ENCODE data around the gene ORAI1. TPM values are rescaled to one million over a fixed set of nuclear protein-coding genes. Genes with fewer than 3 reads are reported as not detected.
"Not testable (repeated sequence)": the region's sequence is repeated elsewhere in the genome, so short reads cannot be mapped to it uniquely, and the experiment has no call there.

Gene ORAI1
- polyA plus RNA-seq, 1 of the 3 experiments (the other 2 are of a cell fraction) = 16.6 TPM

DNA sequence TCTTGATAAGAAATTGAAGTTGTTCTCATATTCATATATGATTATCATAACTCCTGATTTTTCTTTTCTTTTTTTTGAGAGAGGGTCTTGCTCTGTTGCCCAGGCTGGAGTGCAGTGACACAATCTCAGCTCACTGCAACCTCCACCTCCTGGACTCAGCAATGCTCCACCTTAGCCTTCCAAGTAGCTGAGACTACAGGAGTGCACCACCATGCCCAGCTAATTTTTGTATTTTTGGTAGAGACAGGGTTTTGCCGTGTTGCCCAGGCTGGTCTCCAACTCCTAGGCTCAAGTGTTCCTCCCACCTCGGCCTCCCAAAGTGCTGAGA lies 43.0 kb upstream of the ORAI1 start:
- H3K4me2 ChIP-seq; DNase-seq; H3K9me2 ChIP-seq; H3K27me3 ChIP-seq (ENCODE audit: insufficient read depth); H3K9ac ChIP-seq; POLR2A ChIA-PET; H3K9me3 ChIP-seq; H3K27ac ChIP-seq (ENCODE audit: low read depth in 2 of 2, low read length in 1 of 2); H3K4me3 ChIP-seq (ENCODE audit: low read depth in 2 of 2, low read length in 1 of 2); H3K36me3 ChIP-seq (replicated peaks in 1 of 2; ENCODE audit: control insufficient read depth in 1 of 2, insufficient read depth in 2 of 2, low read length in 1 of 2); H4K20me1 ChIP-seq (ENCODE audit: insufficient read depth): not testable (repeated sequence)
- H2AFZ ChIP-seq (ENCODE audit: low read depth) = peak overlapping the region; percentile 37; the same call in 1 of the 2 replicates
- peaks cover 10 to 21% of the 10 kb centered on the region in 2 experiments; a peak in 3 of 4 replicates for H3K4me1 ChIP-seq (ENCODE audit: control insufficient read depth in 1 of 2, insufficient read depth in 2 of 2, low read depth in 1 of 2, low read length in 1 of 2)
- 94% methylated on average over 2 of the region's 2 CpGs for WGBS (ENCODE audit: low lambda C conversion rate)
- CTCF ChIA-PET = interaction anchor here (0.9 to 4.6 kb wide), 7 partner anchors 15 to 86 kb away, joined by 3 to 29 read pairs (median 5); partner anchors contain the start of genes MORN3 and ORAI1
- H3F3A ChIP-seq (replicated peaks; ENCODE audit: insufficient read depth) = peaks cover 30% of the 10 kb centered on the region
- H3K79me2 ChIP-seq (ENCODE audit: insufficient read depth) = peaks cover 13% of the 10 kb centered on the region

DNA sequence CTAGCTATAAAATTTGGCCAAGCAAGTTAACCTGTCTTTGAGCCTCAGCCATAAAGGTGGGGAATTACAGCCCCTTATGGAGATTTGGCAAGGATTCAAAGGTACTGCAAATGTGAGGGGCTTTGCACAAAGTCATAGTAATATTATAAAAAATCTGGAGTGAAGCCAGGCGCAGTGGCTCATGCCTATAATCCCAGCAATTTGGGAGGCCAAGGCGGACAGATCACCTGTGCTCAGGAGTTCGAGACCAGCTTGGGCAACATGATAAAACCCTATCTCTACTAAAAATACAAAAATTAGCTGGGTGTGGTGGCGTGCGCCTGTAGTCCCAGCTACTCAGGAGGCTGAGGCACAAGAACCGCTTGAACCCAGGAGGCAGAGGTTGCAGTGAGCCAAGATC lies 41.4 kb upstream of the ORAI1 start:
- H3K4me3 ChIP-seq (ENCODE audit: low read depth in 2 of 2, low read length in 1 of 2); H3K27ac ChIP-seq (ENCODE audit: low read depth in 2 of 2, low read length in 1 of 2); H3K9ac ChIP-seq; H3K4me2 ChIP-seq; H3K79me2 ChIP-seq (ENCODE audit: insufficient read depth); H4K20me1 ChIP-seq (ENCODE audit: insufficient read depth); H2AFZ ChIP-seq (ENCODE audit: low read depth); H3K27me3 ChIP-seq (ENCODE audit: insufficient read depth); H3K36me3 ChIP-seq (replicated peaks in 1 of 2; ENCODE audit: control insufficient read depth in 1 of 2, insufficient read depth in 2 of 2, low read length in 1 of 2); H3K9me3 ChIP-seq; H3K9me2 ChIP-seq; POLR2A ChIA-PET; DNase-seq: not testable (repeated sequence)
- Histone ChIP-seq H3F3A (replicated peaks; ENCODE audit: insufficient read depth) (peaks cover 31% of the 10 kb centered on the region), H3K4me1 (ENCODE audit: control insufficient read depth in 1 of 2, insufficient read depth in 2 of 2, low read depth in 1 of 2, low read length in 1 of 2) (peaks cover 10 to 16% of the 10 kb centered on the region in 2 experiments; a peak in 3 of 4 replicates)
- WGBS (ENCODE audit: low lambda C conversion rate) = 98% methylated on average over 6 of the region's 6 CpGs
- CTCF ChIA-PET = interaction anchor here (1.2 to 2.2 kb wide), 2 partner anchors 32 to 40 kb away, joined by 6 to 12 read pairs; partner anchors contain the start of gene ORAI1

DNA sequence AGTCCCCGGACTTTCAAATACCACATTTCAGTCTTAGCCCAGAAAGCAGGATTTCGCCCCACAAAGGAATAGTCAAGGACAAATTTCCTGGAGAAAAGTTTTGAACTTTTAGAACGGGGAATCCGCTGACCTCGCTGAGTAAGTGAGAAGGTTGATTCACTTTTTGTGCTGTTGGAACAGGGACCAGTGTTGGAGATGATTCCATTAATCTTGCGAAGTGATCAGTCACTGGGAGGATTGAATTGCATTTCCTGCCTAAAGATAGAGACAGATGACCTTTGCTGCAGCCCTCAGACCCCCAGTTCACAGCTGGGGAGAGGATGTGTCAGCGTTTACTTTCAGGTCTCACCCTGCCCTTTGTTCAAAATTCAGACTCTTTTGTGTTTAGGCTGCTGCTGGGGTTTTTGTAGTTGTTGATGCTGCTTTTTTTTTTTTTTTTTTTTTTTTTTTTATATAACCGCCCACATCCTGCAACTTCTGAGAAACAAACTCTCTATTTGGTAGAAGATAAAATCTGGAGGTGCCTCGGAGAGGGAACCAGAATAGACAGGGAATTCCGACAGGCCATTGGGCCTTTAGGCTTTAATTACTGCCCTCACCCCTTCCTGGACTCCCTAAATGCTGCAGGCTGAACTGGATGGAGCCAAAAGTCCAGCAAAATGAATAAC lies 35.7 kb upstream of the ORAI1 start:
- H4K20me1 ChIP-seq (ENCODE audit: insufficient read depth) = no peaks in the 10 kb centered on the region
- peak overlapping the region; percentile 54 to 86 for H3K27ac ChIP-seq (ENCODE audit: low read depth in 2 of 2, low read length in 1 of 2)
- no peaks in the 10 kb centered on the region for H3K27me3 ChIP-seq (ENCODE audit: insufficient read depth)
- no peaks in the 10 kb centered on the region for H3K79me2 ChIP-seq (ENCODE audit: insufficient read depth)
- peaks cover 17% of the 10 kb centered on the region for H3F3A ChIP-seq (replicated peaks; ENCODE audit: insufficient read depth)
- H3K36me3 ChIP-seq (replicated peaks in 1 of 2; ENCODE audit: control insufficient read depth in 1 of 2, insufficient read depth in 2 of 2, low read length in 1 of 2) = no peaks in the 10 kb centered on the region
- no peaks in the 10 kb centered on the region for H3K9me2 ChIP-seq
- peak overlapping the region; percentile 72 for H3K4me2 ChIP-seq
- no peak for DNase-seq
- peaks cover 4 to 7% of the 10 kb centered on the region in 2 experiments; a peak in 3 of 4 replicates for H3K4me1 ChIP-seq (ENCODE audit: control insufficient read depth in 1 of 2, insufficient read depth in 2 of 2, low read depth in 1 of 2, low read length in 1 of 2)
- WGBS (ENCODE audit: low lambda C conversion rate) = 28% methylated on average over 10 of the region's 10 CpGs
- H2AFZ ChIP-seq (ENCODE audit: low read depth) = peak overlapping the region; percentile 80
- H3K9me3 ChIP-seq = no peaks in the 10 kb centered on the region
- CTCF ChIA-PET = no interaction called here
- H3K4me3 ChIP-seq (ENCODE audit: low read depth in 2 of 2, low read length in 1 of 2) = peak overlapping the region; percentile 13 to 14; a peak in 1 of 4 replicates
- TF ChIP-seq TCF12 (IDR thresholded peaks at IDR 0.05) (no peak), PBX3 (IDR thresholded peaks at IDR 0.05) (peak; percentile 33; the same call in 1 of the 2 replicates), GATA2 (CRISPR knock-in tag; IDR thresholded peaks at IDR 0.05) (no peak), MEF2A (IDR thresholded peaks at IDR 0.05; ENCODE audit: borderline replicate concordance, low read depth) (0 out of 2 replicates have a peak, but pooled peaks have one; percentile 11), FOSL2 (IDR thresholded peaks at IDR 0.05; ENCODE audit: borderline replicate concordance, low read depth) (0 out of 2 replicates have a peak, but pooled peaks have one; percentile 10), RAD21 (IDR thresholded peaks at IDR 0.05; ENCODE audit: low read length) (no peak)
- H3K9ac ChIP-seq = peak overlapping the region; percentile 63; the same call in 1 of the 2 replicates
- POLR2A ChIA-PET = no interaction called here
